ENCODE results near the gene USF3.
"Not testable (repeated sequence)": the region's sequence is repeated elsewhere in the genome, so short reads cannot be mapped to it uniquely, and the experiment has no call there.

Gene USF3

DNA sequence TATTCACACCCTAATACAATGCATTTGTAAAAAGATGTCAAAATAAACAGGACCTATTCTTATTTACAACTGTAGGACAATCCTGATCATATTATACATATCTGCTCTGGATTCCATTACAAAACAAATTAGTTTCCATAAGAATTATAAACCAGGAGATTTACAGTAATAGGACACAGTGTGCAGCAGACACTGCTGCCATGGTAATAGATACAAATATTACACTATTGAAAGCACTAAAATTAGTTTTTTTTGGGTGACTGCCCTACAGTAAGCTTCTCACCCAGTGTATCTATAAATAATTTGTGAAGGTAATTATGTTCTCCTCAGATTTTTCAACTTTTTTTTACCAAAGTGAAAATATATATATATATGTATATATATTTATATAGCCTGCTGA, 47.9 kb downstream of the USF3 start:
- no peak for DNase-seq

DNA sequence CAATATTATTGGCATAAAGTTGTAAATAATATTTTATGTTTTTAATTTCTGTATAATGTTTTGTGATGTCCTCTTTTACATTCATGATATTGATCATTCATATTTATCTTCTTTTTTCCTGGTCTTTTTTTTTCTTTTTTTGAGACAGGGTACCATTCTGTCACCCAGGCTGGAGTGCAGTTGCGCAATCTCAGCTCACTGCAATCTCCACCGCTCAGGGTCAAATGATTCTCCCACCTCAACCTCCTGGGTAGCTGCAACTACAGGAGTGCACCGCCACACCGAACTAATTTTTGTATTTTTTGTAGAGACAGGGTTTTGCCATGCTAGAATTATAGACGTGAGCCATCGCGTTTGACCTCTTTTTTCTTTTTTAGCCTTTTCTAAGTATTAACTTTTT, 52.9 kb downstream of the USF3 start:
- DNase-seq, result no peak

DNA sequence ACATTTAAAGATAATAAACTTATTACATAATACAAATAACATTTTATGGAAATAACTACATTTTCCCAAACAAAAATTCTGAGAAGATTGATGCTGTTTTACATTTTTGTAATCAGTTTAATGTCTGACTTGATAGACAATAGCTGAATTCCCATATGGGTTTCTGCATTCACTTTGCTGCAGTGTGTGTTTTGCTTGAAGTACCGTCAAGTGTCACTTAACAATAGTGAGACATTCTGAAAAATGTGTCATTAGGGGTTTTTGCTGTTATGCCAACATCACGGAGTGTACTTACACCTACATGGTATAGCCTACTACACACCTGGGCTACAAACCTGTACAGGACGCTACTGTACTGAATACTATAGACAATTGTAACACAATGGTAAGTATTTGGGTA, 57.5 kb downstream of the USF3 start:
- no peak for DNase-seq

DNA sequence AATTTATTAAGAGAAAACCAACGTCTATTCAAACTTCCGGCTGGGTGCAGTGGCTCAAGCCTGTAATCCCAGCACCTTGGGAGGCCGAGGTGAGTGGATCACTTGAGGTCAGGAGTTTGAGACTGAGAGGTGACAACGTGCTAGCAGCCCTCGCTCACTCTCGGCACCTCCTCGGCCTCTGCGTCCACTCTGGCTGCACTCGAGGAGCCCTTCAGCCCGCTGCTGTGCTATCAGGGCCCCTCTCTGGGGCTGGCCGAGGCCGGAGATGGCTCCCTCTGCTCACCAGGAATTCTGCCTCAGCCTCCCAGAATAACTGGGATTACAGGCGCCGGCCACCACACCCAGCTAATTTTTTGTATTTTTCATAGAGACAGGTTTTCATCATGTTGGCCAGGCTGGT, 58.7 kb downstream of the USF3 start:
- DNase-seq, result no peak

DNA sequence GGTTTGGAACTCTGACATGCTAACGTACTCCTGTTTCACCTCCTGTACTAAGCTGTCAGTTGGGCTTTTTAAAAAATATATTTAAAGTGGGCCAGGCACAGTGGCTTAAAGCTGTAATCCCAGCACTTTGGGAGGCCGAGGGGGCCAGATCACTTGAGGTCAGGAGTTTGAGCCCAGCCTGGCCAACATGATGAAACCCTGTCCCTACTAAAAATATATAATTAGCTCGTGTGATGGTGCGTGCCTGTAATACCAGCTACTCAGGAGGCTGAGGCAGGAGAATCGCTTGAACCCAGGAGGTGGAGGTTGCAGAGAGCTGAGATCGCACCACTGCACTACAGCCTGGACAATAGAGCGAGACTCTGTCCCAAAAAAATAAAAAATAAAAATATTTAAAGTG, 60.4 kb downstream of the USF3 start:
- DNase-seq, result not testable (repeated sequence)

DNA sequence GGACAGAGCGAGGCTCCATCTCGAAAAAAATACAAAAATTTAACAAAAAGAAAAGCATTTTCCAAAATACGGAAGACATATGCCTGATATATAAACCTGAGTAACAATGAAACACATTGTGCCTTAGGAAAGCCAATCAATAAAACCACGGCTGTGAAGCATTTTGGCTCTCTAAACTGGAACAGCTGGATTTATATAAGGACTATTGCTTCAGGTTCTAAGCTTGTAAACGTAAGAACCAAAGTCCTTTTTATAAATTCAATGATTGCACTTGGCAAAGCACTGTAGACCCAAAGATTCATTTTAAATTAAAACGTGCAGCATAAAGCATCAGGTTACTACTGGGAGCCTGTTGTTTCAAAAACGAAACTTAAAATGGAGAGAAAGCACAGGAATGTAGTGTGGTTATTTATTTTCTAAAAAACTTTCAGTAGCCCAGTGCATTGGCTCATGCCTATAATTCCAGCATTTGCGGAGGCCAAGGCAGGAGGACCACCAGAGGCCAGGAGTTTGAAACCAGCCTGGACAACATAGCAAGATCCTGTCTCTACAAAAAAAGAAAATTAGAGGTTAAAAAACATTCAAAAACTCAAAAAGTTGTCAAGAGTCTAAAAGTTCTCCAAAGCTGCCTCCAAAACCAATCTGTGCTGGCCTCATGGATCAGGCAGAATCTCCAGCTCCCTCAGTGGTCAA, 61.5 kb downstream of the USF3 start:
- DNase-seq, result no peak

DNA sequence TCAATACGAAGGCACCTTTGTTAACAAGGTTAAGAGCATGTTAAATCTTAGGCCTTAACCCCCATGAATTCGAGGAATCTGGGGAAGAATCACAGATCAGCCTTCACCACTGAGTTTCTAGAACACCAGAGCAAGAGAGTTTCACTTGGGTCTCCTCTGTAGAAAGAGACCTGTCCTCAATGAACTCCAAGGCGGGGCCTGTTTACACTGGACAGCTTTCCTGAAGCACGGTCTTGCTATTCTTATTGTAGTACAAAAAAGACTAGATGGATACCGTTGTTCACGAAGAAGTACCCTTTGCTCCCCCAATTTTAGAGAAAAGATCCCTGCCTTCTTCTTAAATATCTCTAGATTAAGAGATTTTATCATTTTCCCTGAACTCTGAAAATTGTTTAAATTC, 64.9 kb downstream of the USF3 start:
- no peak for DNase-seq

DNA sequence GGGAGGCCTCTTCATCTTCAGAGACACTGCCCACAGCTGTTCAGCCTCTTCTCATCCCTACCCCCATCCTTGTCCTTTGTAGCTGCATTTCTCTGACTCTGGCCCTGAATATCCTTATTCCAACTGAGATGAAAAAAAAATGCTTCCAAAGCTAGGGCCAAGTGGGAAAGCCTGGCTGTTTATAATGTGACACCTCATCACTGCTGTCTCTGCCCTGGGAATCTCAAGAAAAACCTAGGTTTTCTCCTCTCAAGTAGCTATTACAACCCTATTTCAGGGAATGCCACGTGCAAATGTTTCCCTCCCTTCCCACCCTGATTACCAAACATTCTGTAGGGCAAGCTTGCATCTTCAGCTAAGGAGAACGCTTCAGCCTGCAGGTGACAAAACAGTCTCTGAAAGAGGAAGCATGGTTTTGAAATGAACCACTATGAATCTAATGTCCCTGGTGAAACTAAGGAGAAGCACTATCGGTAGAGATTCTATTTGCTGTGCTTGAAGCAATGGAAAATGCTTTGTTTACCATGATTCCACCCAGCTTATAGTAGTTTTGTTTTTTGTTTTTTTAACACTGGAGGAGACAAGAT, 65.4 kb downstream of the USF3 start:
- peak; percentile 29 for DNase-seq

DNA sequence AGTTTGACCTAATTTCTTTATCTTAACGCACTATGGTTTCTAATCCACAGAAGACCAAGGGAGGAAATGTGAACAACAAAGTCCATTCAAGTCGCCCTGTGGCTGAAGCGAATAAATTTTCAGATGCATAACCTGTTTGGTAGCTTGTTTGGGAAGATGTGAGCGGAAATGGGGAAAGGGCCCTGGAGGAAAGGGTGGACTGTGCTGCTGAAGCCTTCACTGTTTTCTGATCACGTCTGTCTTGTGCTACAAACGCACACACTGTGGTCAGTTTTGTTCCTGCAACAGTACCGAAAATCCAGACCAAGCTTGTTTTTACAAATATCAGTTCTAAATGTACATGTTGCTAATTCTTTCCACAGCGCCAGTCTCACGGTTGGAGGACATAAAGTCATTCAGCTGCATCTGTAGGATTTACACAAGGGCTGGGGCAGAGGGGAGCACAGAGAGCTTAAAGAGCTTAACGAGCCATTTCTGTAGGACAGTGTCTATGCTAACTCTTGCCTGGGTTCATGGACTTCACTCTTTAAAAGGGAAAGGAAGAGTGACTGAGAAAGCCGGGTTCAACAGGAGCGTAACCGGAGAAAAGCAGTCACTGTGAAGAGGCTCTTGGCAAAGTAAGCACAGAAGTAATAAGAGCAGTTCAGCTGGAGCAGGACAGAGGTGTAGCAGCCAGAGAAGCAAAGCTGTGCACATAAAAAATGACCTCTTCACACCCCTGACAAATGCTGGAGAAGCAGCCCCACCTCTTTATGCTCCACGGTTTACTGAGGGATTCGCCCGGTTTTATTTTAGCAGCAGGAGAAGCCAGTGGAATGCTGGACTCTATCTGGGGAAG, 66.6 kb downstream of the USF3 start:
- no peak for DNase-seq

DNA sequence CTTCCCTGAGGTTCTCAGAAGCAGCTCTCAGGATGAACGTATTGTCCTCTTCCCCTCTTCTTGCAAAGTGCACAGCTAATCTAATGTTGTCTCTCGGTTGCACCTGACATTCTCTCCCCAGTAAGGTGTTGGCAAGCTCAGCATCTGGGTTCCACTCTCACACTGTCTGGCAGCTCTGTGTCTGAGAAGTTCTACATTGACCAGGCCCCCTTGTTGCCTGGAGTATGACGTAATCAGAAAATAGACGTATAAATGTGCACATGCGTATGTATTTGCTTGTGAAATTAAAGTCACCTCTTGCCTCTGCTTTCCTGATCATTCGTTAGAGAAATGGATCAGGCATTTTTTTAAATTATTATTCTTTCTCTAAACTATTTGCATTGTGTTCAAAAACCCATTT, 67.7 kb downstream of the USF3 start:
- DNase-seq, result no peak

DNA sequence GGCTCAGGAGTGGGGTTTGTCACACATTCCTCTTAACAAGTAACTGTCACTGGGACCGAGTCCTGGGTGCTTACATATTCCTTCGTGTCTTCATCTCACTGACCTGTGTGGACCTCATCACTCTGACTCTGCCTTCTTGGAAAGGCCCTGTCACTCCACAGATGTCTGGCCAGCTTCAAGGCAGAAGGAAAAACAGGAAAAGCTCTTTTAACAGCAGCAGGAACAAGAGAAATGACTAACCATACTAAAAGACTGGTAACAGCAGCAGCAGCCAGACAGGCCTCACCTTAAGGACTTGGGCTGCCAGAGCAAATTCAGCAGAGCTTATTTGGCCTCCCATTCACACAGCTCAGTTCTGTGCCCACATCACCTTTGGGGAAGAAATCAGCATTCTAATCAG, 68.1 kb downstream of the USF3 start:
- no peak for DNase-seq

DNA sequence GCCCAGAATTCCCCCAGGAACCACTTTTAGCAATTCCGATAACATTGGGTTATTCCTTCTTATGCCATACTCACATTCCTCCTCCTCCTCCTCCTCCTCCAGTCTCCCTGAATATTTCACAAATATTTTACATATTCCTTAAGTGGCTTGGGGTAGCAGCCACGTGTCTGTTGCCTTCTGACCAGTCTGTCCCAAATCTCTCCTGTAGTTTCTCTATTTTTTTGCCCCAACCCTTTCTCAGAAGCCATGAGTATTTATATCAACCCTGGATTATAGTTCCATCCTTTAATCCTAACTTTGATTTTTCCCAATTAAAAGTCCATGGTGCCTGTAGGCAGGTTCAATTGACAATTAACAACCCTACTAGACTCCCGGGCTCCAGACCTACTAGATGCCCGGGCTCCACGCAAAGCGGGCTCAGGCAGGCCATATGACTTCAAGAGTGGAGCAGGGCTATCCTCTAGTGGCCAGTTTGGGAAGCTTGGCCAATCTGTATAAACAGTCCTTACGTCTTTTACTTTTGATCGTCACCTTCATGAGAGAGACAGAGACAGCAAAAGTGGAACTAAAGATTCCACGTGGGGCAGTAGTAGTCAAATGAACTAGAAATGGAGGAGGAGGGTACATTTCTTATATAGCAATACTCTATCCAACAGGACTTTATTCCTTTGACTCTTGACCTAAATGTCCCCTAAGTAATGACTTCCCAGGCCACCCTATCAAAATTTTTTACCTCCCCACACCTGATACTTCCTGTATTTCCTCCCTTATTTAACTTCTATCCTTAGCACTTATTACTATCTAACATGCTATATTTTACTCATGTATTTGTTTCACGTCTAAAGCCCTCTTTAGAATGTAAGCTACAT, 69.7 kb downstream of the USF3 start:
- DNase-seq, result peak; percentile 86

DNA sequence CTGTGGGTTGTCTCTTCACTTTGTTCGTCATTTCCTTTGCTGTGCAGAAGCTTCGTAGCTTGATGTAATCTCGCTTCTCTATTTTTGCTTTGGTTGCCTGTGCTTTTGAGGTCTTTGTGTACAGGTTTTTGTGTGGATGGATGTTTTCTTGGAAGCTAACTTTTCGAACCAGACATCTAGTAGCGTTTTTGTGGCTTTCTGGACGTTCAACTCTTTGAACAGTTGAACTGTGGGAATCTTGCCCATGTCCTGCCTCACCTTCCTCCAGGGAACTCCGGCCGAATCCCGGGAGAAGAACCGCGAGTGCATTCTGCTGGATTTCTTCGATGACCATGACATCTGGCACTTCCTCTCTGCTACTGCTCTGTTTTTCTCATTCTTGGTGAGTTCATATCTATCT, 70.6 kb downstream of the USF3 start:
- peak; percentile 46 for DNase-seq

DNA sequence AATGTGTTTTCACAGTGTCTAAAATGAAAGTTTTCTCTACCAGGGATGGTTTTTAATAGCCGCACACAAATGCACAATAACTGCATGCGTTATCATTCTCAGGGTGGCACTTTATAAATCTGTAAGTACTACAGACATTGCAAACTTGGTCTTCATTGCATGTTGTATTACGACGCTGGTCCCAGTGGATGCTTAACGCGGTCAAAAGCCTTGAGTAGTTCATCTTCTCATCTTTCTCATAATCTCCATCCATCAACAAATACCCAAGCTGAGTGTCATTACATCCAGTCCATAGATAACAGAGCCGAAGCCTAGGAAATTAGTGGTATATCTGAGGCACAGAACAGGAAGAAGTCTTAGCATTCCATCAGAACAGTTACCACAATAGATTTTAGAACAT, 72.6 kb downstream of the USF3 start:
- no peak for DNase-seq

DNA sequence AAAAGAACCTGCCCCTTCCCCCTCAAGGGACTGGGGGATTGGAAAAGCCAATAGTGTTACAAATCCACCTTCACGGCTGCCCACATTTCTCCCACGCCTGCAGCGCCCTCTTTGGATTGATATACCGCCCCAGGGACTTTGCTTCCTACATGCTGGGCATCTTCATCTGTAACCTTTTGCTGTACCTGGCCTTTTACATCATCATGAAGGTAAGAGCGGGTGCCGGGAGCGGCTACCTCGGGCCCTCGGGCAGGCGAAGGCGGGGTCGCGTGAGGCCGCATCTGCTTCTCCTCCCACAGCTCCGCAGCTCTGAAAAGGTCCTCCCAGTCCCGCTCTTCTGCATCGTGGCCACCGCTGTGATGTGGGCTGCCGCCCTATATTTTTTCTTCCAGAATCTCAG, 73.1 kb downstream of the USF3 start:
- no peak for DNase-seq

DNA sequence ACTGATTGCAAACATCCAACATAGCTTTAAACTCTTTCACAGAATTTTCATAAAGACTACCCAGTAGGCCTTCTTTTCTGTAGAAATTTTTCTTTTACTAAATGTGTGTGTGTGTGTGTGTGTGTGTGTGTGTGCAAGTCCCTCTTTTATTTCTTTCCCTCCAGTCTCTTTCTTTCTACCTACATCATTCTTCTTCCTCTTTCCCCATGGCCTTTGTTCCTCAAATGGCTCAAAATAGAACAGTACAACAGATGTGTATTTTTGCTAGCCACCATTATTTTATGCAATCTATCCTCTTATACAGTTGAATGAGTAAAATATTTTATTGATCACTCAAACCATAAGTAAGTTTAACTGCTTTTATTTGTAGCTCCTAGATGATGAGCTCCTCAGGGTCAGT, 76.4 kb downstream of the USF3 start:
- peak; percentile 11 for DNase-seq

DNA sequence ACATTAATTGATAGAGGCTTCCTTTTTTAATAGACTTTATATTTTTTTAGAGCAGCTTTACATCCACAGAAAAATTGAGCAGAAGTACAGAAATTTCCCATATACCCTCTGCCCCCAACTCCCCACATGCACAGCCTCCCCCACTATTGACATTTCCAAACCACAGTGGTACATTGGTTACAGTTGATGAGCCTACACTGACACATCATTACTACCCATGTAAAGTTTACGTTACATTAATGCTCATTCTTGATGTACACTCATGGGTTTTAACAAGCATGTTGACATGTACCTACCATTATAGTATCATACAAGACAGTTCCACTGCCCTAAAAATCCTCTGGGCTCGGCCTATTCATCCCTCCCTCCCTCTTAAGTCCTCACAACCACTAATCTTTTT, 78.7 kb downstream of the USF3 start:
- DNase-seq, result no peak

DNA sequence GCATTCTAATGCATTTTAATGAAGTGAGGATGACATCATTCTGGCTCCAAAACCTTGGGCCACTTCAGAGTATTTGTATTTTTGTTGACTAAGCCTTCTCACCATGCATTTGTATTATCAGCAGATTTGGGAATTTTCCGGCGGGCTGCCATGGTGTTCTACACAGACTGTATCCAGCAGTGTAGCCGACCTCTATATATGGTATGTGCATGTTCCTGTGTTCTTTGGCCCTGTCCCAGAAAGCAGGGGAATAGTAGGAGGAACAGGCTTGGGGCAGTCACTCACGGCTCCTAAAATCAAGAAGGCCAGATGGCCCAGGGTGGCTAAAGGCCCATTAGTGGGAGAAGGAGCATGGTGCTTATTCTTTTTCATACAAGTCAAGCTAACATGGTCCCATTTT, 80.5 kb downstream of the USF3 start:
- DNase-seq, result no peak

DNA sequence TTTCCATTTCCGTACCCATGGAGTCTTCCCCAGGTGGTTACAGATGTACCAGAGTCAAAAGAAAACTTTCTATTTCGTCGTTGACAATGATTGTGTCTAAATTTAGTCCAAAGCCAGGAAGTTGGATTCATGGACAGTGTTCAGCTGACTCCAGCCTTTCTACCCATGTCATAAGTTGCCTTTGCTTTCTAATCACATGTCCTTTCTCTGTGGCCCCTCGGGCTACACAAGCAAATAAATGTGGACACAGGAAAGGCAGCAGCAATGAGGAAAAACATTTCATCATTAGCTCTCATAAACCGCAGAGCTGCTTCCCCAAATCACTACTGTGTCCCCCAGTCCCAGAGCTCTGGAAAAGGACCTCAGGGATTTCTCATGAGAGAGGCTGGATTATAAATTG, 82.0 kb downstream of the USF3 start:
- DNase-seq, result peak; percentile 56

DNA sequence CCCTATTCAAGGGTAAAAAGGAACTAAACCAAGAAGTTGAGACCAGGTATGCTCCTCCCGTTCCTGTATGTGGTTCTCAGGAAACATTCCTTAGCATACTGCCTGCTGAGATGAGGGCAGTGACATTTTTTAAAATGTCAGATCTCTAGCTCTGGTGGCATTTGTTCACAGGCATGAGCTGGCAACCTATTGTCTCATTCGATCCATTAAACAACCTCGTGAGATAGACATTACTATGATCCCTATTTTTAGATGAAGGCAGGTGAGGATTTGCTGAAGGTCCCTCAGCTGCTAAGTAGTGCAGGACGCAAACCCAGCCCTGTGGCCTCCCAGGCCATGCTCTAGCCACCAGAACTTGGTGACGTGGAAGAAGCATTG, 89.2 kb downstream of the USF3 start:
- DNase-seq, result no peak

DNA sequence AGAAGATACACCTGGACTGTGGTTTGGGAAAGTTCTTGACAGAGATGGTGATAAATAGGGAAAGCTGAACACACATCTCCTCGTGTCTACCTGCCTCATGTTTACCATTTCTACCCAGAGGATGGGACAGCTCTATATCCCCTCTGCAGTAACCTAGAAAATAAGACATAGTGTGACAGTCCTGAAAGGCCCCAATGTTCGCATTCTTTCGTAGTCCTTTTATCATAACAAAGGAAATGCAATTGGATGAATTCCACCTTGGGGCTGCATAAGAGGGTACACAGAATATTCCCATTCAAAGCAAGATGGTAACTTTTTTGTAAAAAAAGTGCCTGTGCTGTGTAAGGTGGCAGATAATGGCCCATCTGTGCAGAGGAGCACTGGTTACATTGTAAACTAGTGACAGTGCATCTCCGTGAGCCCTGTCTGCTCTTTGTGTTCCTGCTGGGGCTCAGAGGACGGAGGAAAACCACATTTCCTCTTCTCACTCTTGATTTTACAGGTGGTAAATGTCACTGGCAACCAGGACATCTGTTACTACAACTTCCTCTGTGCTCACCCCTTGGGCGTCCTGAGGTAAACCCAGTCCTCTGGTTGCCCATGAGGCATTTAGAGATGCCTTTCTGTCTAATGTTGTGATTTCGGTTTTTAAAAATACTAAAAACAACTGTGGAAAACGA, 89.8 kb downstream of the USF3 start:
- no peak for DNase-seq

DNA sequence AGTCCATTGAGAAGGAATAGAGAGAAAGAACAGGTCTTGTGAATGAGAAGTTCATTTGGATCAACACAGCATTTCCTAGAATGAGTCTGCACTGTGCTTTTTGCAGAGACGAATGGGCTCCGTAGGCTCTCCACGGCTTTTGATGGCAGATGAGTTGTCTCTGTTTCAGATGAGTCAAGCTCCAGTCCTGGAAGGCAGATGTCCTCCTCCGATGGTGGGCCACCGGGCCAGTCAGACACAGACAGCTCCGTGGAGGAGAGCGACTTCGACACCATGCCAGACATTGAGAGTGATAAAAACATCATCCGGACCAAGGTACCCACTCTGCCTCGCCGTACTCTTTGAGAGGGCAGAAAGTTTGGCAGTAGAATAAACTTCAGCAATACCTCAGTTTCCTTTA, 93.6 kb downstream of the USF3 start:
- no peak for DNase-seq

DNA sequence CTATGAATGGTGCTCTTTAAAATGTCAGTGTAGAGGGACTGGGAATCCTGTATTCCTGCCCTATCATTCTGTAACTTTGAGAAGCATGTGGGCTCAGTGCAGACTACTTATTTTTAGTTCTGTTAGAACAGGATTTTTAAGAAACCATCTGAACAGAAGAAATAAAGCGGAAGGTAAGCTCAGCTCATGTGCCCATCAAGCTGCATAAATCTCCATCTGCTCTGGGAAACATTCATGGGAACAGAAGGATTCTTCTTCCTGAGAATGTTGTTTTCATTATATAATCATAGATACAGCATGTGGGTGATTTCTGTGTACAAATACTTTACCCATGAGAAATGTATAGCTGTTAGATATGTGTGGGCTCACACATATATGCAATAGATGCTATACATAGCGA, 94.2 kb downstream of the USF3 start:
- no peak for DNase-seq

All from suppressor macrophage treated with lipopolysaccharide for 4 hours (primary cell).